ENCODE data around the gene TUBB3.
"Not testable (repeated sequence)": the region's sequence is repeated elsewhere in the genome, so short reads cannot be mapped to it uniquely, and the experiment has no call there.

Gene TUBB3

DNA sequence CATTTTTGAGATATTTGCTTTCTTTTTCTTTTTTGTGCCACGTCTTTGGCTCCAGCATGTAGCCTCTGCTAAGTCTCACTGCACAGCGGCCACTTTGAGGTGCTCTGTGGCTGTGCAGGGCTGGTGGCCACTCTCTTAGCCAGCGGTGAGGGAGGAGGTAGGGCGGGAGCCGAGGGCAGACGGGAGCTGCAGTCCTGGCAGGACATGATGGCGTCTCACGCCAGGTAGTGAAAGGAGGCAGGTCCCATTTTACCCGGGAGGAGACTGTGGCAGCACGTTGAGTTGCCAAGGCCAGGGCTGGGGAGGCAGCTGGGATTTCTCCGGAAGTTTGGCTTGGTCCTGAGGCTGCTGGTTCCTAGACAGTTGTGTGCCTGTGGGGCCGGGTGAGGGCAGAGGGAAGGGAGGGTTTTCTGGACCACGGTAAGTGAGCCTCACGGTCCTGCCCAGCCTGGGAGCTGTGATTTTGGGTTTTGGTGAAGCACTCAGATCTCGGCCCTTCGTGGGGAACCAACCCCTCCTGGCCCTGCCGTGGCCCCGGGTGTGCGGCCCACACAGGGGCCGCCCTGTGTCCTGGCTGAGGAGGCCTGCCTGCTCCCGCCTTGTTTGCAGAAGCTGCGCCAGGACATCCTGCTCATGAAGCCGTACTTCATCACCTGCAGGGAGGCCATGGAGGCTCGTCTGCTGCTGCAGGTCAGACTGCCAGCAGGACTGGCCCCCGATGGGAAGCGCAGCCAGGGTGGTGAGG, 39.8 kb downstream of the TUBB3 start:
- no peaks in the 10 kb centered on the region for H3K9me3 ChIP-seq (ENCODE audit: control insufficient read depth in 5 of 5, low read length in 5 of 5)
- H3K27me3 ChIP-seq (ENCODE audit: control insufficient read depth in 5 of 5, insufficient read depth in 4 of 5, low read length in 5 of 5): no peaks in the 10 kb centered on the region
- H3K27ac ChIP-seq (ENCODE audit: low read depth, low read length): no peak overlapping the region
- H3K4me3 ChIP-seq (ENCODE audit: low read depth in 1 of 5, low read length in 5 of 5): no peak overlapping the region
- peaks cover 0 to 85% (median 57%) of the 10 kb centered on the region in 5 donors for H3K36me3 ChIP-seq (ENCODE audit: control insufficient read depth in 5 of 5, insufficient read depth in 5 of 5, low read length in 5 of 5)
- no peaks in the 10 kb centered on the region for H3K4me1 ChIP-seq (ENCODE audit: control insufficient read depth in 5 of 5, insufficient read depth in 5 of 5, low read length in 5 of 5)
- no peak overlapping the region for H3K9ac ChIP-seq (ENCODE audit: low read length in 5 of 5)

DNA sequence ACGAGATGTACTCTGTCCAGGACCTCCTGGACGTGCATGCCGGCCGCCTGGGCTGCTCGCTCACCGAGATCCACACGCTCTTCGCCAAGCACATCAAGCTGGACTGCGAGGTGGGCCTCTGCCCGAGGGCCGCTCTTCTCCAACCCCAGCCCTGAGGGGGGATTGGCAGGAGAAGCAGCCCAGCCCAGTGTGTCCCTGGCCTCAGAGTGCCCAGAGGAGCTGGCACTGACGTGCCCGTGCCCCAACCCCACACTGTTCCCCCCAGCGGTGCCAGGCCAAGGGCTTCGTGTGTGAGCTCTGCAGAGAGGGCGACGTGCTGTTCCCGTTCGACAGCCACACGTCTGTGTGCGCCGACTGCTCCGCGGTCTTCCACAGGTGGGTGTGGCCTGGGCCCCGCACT, 41.1 kb downstream of the TUBB3 start:
- Histone ChIP-seq H3K36me3 (ENCODE audit: control insufficient read depth in 5 of 5, insufficient read depth in 5 of 5, low read length in 5 of 5) (peaks cover 0 to 73% (median 45%) of the 10 kb centered on the region in 5 donors), H3K4me1 (ENCODE audit: control insufficient read depth in 5 of 5, insufficient read depth in 5 of 5, low read length in 5 of 5) (no peaks in the 10 kb centered on the region), H3K9me3 (ENCODE audit: control insufficient read depth in 5 of 5, low read length in 5 of 5) (no peaks in the 10 kb centered on the region), H3K27ac (ENCODE audit: low read depth, low read length) (no peak overlapping the region), H3K27me3 (ENCODE audit: control insufficient read depth in 5 of 5, insufficient read depth in 4 of 5, low read length in 5 of 5) (no peaks in the 10 kb centered on the region), H3K9ac (ENCODE audit: low read length in 5 of 5) (no peak overlapping the region), H3K4me3 (ENCODE audit: low read depth in 1 of 5, low read length in 5 of 5) (no peak overlapping the region)

DNA sequence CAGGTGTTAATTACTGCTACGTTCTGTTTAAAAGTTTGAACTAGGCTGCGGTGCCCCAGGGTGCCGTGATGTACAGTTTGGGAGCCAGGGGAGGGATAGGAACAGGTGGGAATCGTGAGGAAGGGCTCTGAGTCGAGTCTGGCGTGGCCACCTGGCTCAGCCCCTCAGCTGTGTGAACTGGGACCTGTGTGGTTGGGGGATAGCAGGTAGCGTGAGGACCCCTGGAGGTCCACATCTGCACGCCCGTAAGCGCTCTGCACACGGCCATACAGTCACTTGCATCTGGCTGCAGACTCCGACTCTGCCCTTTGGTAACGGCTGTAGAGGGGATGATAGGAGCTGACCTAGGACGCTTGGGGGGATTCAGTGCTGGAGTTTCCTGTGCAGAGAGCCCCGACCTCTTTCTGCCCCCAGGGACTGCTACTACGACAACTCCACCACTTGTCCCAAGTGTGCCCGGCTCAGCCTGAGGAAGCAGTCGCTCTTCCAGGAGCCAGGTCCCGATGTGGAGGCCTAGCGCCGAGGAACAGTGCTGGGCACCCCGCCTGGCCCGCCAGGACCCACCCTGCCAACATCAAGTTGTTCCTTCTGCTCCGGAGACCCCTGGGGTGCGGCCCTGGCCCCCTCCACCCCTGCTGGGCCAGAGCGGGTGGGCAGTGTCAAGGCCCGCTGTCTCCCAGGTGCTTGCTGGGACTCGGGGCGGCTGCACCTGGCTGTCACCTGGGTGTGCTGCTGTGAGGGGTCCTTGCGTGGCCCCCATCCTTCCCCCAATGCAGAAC, 42.5 kb downstream of the TUBB3 start:
- Histone ChIP-seq H3K4me3 (ENCODE audit: low read depth in 1 of 5, low read length in 5 of 5) (no peak overlapping the region), H3K9ac (ENCODE audit: low read length in 5 of 5) (no peak overlapping the region), H3K9me3 (ENCODE audit: control insufficient read depth in 5 of 5, low read length in 5 of 5) (peaks cover 0 to 3% (median 0%) of the 10 kb centered on the region in 5 donors), H3K36me3 (ENCODE audit: control insufficient read depth in 5 of 5, insufficient read depth in 5 of 5, low read length in 5 of 5) (peaks cover 0 to 64% (median 38%) of the 10 kb centered on the region in 5 donors), H3K27me3 (ENCODE audit: control insufficient read depth in 5 of 5, insufficient read depth in 4 of 5, low read length in 5 of 5) (no peaks in the 10 kb centered on the region), H3K4me1 (ENCODE audit: control insufficient read depth in 5 of 5, insufficient read depth in 5 of 5, low read length in 5 of 5) (peaks cover 0 to 7% (median 0%) of the 10 kb centered on the region in 5 donors), H3K27ac (ENCODE audit: low read depth, low read length) (no peak overlapping the region)

DNA sequence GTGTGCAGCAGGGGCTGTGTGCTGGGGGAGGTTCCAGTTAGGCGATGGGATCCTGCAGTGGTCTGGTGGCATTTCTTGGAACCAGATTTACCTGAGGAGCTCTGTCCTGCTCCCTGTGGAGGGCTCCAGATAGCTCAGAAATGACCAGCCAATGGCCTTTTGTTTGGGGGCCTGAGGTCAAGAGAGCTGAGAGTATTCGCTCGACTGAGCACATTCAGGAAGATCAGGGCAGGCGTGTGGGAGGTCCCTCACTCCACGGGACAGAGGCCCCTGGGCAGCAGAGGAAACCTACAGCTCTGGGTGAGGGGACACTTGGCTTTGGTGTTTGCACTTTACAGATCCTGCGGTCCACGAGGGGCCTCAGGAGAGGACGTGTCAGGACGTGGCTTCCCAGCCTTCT, 43.6 kb downstream of the TUBB3 start:
- Histone ChIP-seq H3K4me3 (ENCODE audit: low read depth in 1 of 5, low read length in 5 of 5) (no peak overlapping the region), H3K36me3 (ENCODE audit: control insufficient read depth in 5 of 5, insufficient read depth in 5 of 5, low read length in 5 of 5) (peaks cover 0 to 53% (median 28%) of the 10 kb centered on the region in 5 donors), H3K9ac (ENCODE audit: low read length in 5 of 5) (no peak overlapping the region), H3K4me1 (ENCODE audit: control insufficient read depth in 5 of 5, insufficient read depth in 5 of 5, low read length in 5 of 5) (peaks cover 4 to 17% (median 10%) of the 10 kb centered on the region in 5 donors), H3K9me3 (ENCODE audit: control insufficient read depth in 5 of 5, low read length in 5 of 5) (peaks cover 0 to 3% (median 0%) of the 10 kb centered on the region in 5 donors), H3K27ac (ENCODE audit: low read depth, low read length) (no peak overlapping the region), H3K27me3 (ENCODE audit: control insufficient read depth in 5 of 5, insufficient read depth in 4 of 5, low read length in 5 of 5) (no peaks in the 10 kb centered on the region)

GRCh38 chr16:89967436-89967835, 44.3 kb downstream of the TUBB3 start:
- Histone ChIP-seq H3K36me3 (ENCODE audit: control insufficient read depth in 5 of 5, insufficient read depth in 5 of 5, low read length in 5 of 5) (peaks cover 0 to 49% (median 27%) of the 10 kb centered on the region in 5 donors), H3K4me1 (ENCODE audit: control insufficient read depth in 5 of 5, insufficient read depth in 5 of 5, low read length in 5 of 5) (peaks cover 5 to 22% (median 16%) of the 10 kb centered on the region in 5 donors)
- not testable (repeated sequence) for H3K4me3 ChIP-seq (ENCODE audit: low read depth in 1 of 5, low read length in 5 of 5); H3K27me3 ChIP-seq (ENCODE audit: control insufficient read depth in 5 of 5, insufficient read depth in 4 of 5, low read length in 5 of 5); H3K9me3 ChIP-seq (ENCODE audit: control insufficient read depth in 5 of 5, low read length in 5 of 5); H3K27ac ChIP-seq (ENCODE audit: low read depth, low read length); H3K9ac ChIP-seq (ENCODE audit: low read length in 5 of 5)

- not testable (repeated sequence) for H3K27me3 ChIP-seq (ENCODE audit: control insufficient read depth in 5 of 5, insufficient read depth in 4 of 5, low read length in 5 of 5); H3K9ac ChIP-seq (ENCODE audit: low read length in 5 of 5); H3K9me3 ChIP-seq (ENCODE audit: control insufficient read depth in 5 of 5, low read length in 5 of 5); H3K27ac ChIP-seq (ENCODE audit: low read depth, low read length); H3K4me3 ChIP-seq (ENCODE audit: low read depth in 1 of 5, low read length in 5 of 5)
- peaks cover 0 to 43% (median 23%) of the 10 kb centered on the region in 5 donors for H3K36me3 ChIP-seq (ENCODE audit: control insufficient read depth in 5 of 5, insufficient read depth in 5 of 5, low read length in 5 of 5)
- H3K4me1 ChIP-seq (ENCODE audit: control insufficient read depth in 5 of 5, insufficient read depth in 5 of 5, low read length in 5 of 5): peaks cover 5 to 24% (median 17%) of the 10 kb centered on the region in 5 donors
Measured at GRCh38 chr16:89968074-89968473, 44.9 kb downstream of the TUBB3 start.

GRCh38 chr16:89969741-89970410, 46.7 kb downstream of the TUBB3 start:
- Histone ChIP-seq H3K27ac (ENCODE audit: low read depth, low read length) (no peak overlapping the region), H3K4me1 (ENCODE audit: control insufficient read depth in 5 of 5, insufficient read depth in 5 of 5, low read length in 5 of 5) (peaks cover 5 to 36% (median 27%) of the 10 kb centered on the region in 5 donors), H3K27me3 (ENCODE audit: control insufficient read depth in 5 of 5, insufficient read depth in 4 of 5, low read length in 5 of 5) (no peaks in the 10 kb centered on the region), H3K4me3 (ENCODE audit: low read depth in 1 of 5, low read length in 5 of 5) (no peak overlapping the region), H3K36me3 (ENCODE audit: control insufficient read depth in 5 of 5, insufficient read depth in 5 of 5, low read length in 5 of 5) (peaks cover 0 to 25% (median 12%) of the 10 kb centered on the region in 5 donors), H3K9me3 (ENCODE audit: control insufficient read depth in 5 of 5, low read length in 5 of 5) (peaks cover 0 to 3% (median 0%) of the 10 kb centered on the region in 5 donors), H3K9ac (ENCODE audit: low read length in 5 of 5) (no peak overlapping the region)

GRCh38 chr16:89971495-89972243, 48.5 kb downstream of the TUBB3 start:
- H3K36me3 ChIP-seq (ENCODE audit: control insufficient read depth in 5 of 5, insufficient read depth in 5 of 5, low read length in 5 of 5): peaks cover 0 to 10% (median 4%) of the 10 kb centered on the region in 5 donors
- H3K27ac ChIP-seq (ENCODE audit: low read depth, low read length): peak overlapping the region; percentile 79
- H3K4me3 ChIP-seq (ENCODE audit: low read depth in 1 of 5, low read length in 5 of 5): peak overlapping the region; percentile 71 to 96 (median 89)
- peak overlapping the region in 4 of 5 donors; percentile 85 to 98 (median 90) for H3K9ac ChIP-seq (ENCODE audit: low read length in 5 of 5)
- H3K27me3 ChIP-seq (ENCODE audit: control insufficient read depth in 5 of 5, insufficient read depth in 4 of 5, low read length in 5 of 5): no peaks in the 10 kb centered on the region
- H3K9me3 ChIP-seq (ENCODE audit: control insufficient read depth in 5 of 5, low read length in 5 of 5): peaks cover 0 to 3% (median 0%) of the 10 kb centered on the region in 5 donors
- peaks cover 5 to 36% (median 27%) of the 10 kb centered on the region in 5 donors for H3K4me1 ChIP-seq (ENCODE audit: control insufficient read depth in 5 of 5, insufficient read depth in 5 of 5, low read length in 5 of 5)

Measured in subcutaneous abdominal adipose tissue (tissue), 5 donors.